Thyroid gland (tissue), 4 donors: ENCODE results near the gene BBS9. TPM values are rescaled to one million over a fixed set of nuclear protein-coding genes. Genes with fewer than 3 reads are reported as not detected.

Experiments used
- DNase-seq, 2 donors: peaks; one replicate each; pipeline ENCODE4 v3.0.0-alpha.2; 2019
- H3K27ac ChIP-seq, 3 donors: fragments of 200-600 bp; sonication (generic); 1 replicate in 2 of 3; 2 replicates in 1 of 3; pipeline ENCODE4 v1.5.1; 2016 to 2019; ENCODE audit warnings: mild to moderate bottlenecking in 1 of 3, moderate library complexity in 1 of 3
- H3K27me3 ChIP-seq: fragments of 200-600 bp; sonication (generic); one replicate; pipeline ENCODE4 v1.5.1; 2019
- H3K36me3 ChIP-seq, 2 donors: fragments of 200-600 bp; sonication (generic); one replicate each; pipeline ENCODE4 v1.5.1; 2016 to 2019
- H3K4me1 ChIP-seq, 2 donors: fragments of 200-600 bp; sonication (generic); one replicate each; pipeline ENCODE4 v1.5.1; 2017 to 2019
- H3K4me3 ChIP-seq, 3 donors: fragments of 200-600 bp; sonication (generic); replicated peaks in 1 of 3; 1 replicate in 2 of 3; 2 replicates in 1 of 3; pipeline ENCODE4 v1.5.1; 2016; ENCODE audit warnings: mild to moderate bottlenecking in 1 of 3
- H3K9me3 ChIP-seq: fragments of 200-600 bp; sonication (generic); one replicate; pipeline ENCODE4 v1.5.1; 2017
- POLR2A ChIP-seq, 2 donors: fragments of 450-650 bp; IDR thresholded peaks; one replicate each; pipeline ENCODE4 v1.6.1; 2017; ENCODE audit warnings: antibody characterized with exemption in 2 of 2, mild to moderate bottlenecking in 2 of 2, moderate library complexity in 1 of 2
- WGBS, 2 donors: methylation state at CpG; one replicate each; pipeline ENCODE4 v1.1.5; 2017; 5-methylcytosine and 5-hydroxymethylcytosine counted together
- intact Hi-C: fragments of 100-400 bp; cut with DNase I; formaldehyde crosslinking; loops from one replicate; pipeline ENCODE4 v1.15.1; 2023
- total RNA-seq, 4 donors: library from RNA; depleted of rRNA; stranded (reverse); fragments of >200 nt; gene quantifications; one replicate each; pipeline ENCODE4 v1.2.3, GENCODE V29; 2016
- TF ChIP-seq, protein P1 (sequence below), 6 experiments: fragments of 200-600 bp in 3 of 6; fragments of 450-650 bp in 3 of 6; sonication (generic) in 3 of 6; IDR thresholded peaks; one replicate each; pipeline ENCODE4 v1.5.1; 2016 to 2019; ENCODE audit warnings: antibody characterized with exemption in 6 of 6, mild to moderate bottlenecking in 2 of 6, inconsistent platforms in 1 of 6, moderate library complexity in 1 of 6

The BBS9 gene
- total RNA-seq, 4 donors from 2014 or later = 59.2 to 84.8 (median 73.1) TPM

GRCh38 chr7:33108554-33109004 is 20.8 kb upstream of the BBS9 start:
- TF ChIP-seq, protein P1, sequence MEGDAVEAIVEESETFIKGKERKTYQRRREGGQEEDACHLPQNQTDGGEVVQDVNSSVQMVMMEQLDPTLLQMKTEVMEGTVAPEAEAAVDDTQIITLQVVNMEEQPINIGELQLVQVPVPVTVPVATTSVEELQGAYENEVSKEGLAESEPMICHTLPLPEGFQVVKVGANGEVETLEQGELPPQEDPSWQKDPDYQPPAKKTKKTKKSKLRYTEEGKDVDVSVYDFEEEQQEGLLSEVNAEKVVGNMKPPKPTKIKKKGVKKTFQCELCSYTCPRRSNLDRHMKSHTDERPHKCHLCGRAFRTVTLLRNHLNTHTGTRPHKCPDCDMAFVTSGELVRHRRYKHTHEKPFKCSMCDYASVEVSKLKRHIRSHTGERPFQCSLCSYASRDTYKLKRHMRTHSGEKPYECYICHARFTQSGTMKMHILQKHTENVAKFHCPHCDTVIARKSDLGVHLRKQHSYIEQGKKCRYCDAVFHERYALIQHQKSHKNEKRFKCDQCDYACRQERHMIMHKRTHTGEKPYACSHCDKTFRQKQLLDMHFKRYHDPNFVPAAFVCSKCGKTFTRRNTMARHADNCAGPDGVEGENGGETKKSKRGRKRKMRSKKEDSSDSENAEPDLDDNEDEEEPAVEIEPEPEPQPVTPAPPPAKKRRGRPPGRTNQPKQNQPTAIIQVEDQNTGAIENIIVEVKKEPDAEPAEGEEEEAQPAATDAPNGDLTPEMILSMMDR (IDR thresholded peaks at IDR 0.05) = no peak
- no peak for TF ChIP-seq POLR2A (IDR thresholded peaks at IDR 0.05)
- H3K4me1 ChIP-seq = peaks cover 20 to 34% of the 10 kb centered on the region in 2 donors
- WGBS, 2 donors = 1 to 2% methylated on average over 10 of the region's 10 CpGs
- H3K27ac ChIP-seq = peak overlapping the region; percentile 84 to 93 (median 87)
- no peaks in the 10 kb centered on the region for H3K27me3 ChIP-seq
- peak overlapping the region; percentile 2 to 97 (median 96) for H3K4me3 ChIP-seq
- H3K36me3 ChIP-seq = no peaks in the 10 kb centered on the region
- no peak for DNase-seq
- no peaks in the 10 kb centered on the region for H3K9me3 ChIP-seq
- intact Hi-C loops = loop anchor here (10.0 kb wide), 1 partner anchor 224 kb away; no protein-coding TSS in a partner anchor

DNA sequence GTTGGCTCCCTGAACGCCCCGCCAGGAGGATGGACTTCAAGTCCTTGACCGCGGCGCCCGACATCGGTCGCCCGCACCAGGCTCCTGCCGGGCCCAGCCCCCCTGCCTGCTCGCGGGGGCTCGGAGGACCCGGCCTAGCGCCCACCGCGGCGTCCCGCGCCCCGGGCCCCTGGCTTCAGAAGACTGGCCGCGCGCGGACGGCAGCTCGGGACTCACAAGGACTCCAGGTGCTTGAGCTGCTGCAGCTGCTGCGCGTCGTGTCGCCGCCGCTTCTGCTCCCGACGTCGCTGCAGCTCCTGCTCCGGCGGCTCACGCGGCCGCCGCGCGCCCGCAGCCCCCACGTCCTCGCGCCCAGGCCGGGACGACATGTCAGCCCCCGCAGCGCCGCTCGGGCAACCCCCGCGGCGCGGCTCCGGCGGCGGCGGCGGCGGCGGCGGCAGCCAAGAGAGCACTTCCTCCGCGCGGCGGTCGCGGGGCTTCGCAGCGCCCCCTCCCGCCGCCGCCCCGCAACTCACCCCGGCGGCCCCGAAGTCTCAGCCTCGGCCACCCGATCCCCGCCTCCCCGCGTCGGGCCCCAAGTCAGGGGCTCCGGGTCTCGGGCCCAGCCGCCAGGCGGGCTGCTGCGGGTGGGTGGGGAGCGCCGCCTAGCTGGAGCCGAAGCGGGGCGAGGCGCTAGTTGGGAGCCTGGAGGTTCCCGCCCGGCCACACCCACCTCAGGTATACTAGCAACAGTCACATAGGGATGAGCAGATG is 20.2 kb upstream of the BBS9 start, which contains the start of gene RP9:
Gene RP9, minus strand, starts transcription at position 400 of the 753 bp plus-strand sequence. Its CDS starts 32 bp downstream, at position 368.
- H3K9me3 ChIP-seq = no peaks in the 10 kb centered on the region
- intact Hi-C loops = loop anchor here (10.0 kb wide), 1 partner anchor 224 kb away; no protein-coding TSS in a partner anchor
- TF ChIP-seq, protein P1 (IDR thresholded peaks at IDR 0.05) = peak in 5 of 6 experiments; percentile 11 to 89 (median 67)
- TF ChIP-seq POLR2A (IDR thresholded peaks at IDR 0.05) = peak in 1 of 2 donors; percentile 71
- H3K27me3 ChIP-seq = no peaks in the 10 kb centered on the region
- peak; percentile 65 to 69 for DNase-seq
- H3K4me1 ChIP-seq = peaks cover 20 to 34% of the 10 kb centered on the region in 2 donors
- peak within 1 kb of the TSS; percentile 2 to 97 (median 96) for H3K4me3 ChIP-seq
- WGBS, 2 donors = 0 to 1% methylated on average over 19 to 21 of the region's 100 CpGs
- H3K27ac ChIP-seq = peak within 1 kb of the TSS; percentile 84 to 93 (median 87)
- H3K36me3 ChIP-seq = no peaks in the 10 kb centered on the region

DNA sequence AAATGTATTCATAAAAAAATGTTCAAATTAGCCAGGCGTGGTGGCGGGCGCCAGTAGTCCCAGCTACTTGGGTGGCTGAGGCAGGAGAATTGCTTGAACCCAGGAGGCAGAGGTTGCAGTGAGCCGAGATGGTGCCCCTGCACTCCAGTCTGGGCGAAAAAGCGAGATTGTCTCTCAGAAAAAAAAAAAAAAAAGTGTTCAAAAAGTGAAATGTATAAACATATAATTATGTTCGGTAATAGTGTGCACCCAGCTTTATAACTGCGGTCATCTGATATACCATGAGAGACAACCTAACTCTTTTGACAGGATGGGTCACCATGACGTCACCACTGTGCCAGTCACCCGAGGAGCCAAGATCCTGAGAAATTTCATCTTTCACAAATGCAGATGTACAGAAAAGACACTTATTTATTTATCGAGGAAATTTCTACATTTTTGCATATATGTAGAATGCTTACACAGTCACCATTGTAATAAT is 19.6 kb upstream of the BBS9 start:
- peak overlapping the region in 2 of 3 donors; percentile 50 to 96 for H3K4me3 ChIP-seq
- H3K27ac ChIP-seq = no peak overlapping the region
- WGBS, 2 donors = 31 to 33% methylated on average over 11 of the region's 11 CpGs
- H3K4me1 ChIP-seq = peaks cover 20 to 34% of the 10 kb centered on the region in 2 donors
- no peak for TF ChIP-seq POLR2A (IDR thresholded peaks at IDR 0.05)
- TF ChIP-seq, protein P1 (IDR thresholded peaks at IDR 0.05) = no peak
- H3K9me3 ChIP-seq = no peaks in the 10 kb centered on the region
- no peaks in the 10 kb centered on the region for H3K27me3 ChIP-seq
- no peaks in the 10 kb centered on the region for H3K36me3 ChIP-seq
- DNase-seq = no peak
- intact Hi-C loops = loop anchor here (10.0 kb wide), 1 partner anchor 225 kb away; no protein-coding TSS in a partner anchor

GRCh38 chr7:33111614-33112013 is 17.8 kb upstream of the BBS9 start:
- WGBS, 2 donors = 67 to 72% methylated on average over 3 of the region's 3 CpGs
- no peak overlapping the region for H3K4me3 ChIP-seq
- intact Hi-C loops = no loop called here
- no peak for TF ChIP-seq POLR2A (IDR thresholded peaks at IDR 0.05)
- TF ChIP-seq, protein P1 (IDR thresholded peaks at IDR 0.05) = no peak
- H3K27me3 ChIP-seq = no peaks in the 10 kb centered on the region
- H3K27ac ChIP-seq = no peak overlapping the region
- no peaks in the 10 kb centered on the region for H3K9me3 ChIP-seq
- DNase-seq = no peak
- H3K36me3 ChIP-seq = no peaks in the 10 kb centered on the region
- peaks cover 18 to 24% of the 10 kb centered on the region in 2 donors for H3K4me1 ChIP-seq

GRCh38 chr7:33114976-33115375 is 14.4 kb upstream of the BBS9 start:
- H3K27me3 ChIP-seq = no peaks in the 10 kb centered on the region
- TF ChIP-seq, protein P1 (IDR thresholded peaks at IDR 0.05) = no peak
- no peak for TF ChIP-seq POLR2A (IDR thresholded peaks at IDR 0.05)
- DNase-seq = no peak
- peaks cover 0 to under 1% of the 10 kb centered on the region in 2 donors for H3K4me1 ChIP-seq
- H3K4me3 ChIP-seq = no peak overlapping the region
- intact Hi-C loops = no loop called here
- no peak overlapping the region for H3K27ac ChIP-seq
- H3K36me3 ChIP-seq = no peaks in the 10 kb centered on the region
- no peaks in the 10 kb centered on the region for H3K9me3 ChIP-seq
